ENCODE results near the gene ATF7IP.

DNA sequence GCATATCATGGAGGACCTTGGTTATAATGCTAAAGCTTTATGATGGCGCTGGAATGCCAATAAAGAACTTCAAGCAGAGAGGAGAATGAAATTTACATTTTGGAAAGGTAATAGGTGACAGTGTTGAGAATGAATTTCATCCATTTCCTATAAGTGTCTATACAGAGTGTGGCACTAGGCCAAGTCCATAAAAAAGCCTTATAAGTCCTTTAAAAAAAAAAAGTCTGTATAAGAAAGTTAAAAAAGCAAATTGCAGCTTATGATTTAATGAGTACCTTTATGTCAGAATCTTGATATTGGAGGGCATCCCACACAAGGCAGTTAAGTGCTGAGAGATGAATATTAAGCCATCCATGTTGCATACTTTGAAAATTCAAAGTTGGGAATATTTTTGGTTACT is 62.4 kb downstream of the ATF7IP start:
- TF ChIP-seq, protein P1, sequence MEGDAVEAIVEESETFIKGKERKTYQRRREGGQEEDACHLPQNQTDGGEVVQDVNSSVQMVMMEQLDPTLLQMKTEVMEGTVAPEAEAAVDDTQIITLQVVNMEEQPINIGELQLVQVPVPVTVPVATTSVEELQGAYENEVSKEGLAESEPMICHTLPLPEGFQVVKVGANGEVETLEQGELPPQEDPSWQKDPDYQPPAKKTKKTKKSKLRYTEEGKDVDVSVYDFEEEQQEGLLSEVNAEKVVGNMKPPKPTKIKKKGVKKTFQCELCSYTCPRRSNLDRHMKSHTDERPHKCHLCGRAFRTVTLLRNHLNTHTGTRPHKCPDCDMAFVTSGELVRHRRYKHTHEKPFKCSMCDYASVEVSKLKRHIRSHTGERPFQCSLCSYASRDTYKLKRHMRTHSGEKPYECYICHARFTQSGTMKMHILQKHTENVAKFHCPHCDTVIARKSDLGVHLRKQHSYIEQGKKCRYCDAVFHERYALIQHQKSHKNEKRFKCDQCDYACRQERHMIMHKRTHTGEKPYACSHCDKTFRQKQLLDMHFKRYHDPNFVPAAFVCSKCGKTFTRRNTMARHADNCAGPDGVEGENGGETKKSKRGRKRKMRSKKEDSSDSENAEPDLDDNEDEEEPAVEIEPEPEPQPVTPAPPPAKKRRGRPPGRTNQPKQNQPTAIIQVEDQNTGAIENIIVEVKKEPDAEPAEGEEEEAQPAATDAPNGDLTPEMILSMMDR (conservative IDR thresholded peaks at IDR 0.05; ENCODE audit: low read depth, low read length): no peak
- no peak for TF ChIP-seq EZH2 (IDR thresholded peaks at IDR 0.05; ENCODE audit: borderline replicate concordance, low read depth, low read length, poor library complexity, severe bottlenecking)

Measured in A673 (cell line).